H1 (cell line): ENCODE measurements around the gene DRC1. TPM values are rescaled to one million over a fixed set of nuclear protein-coding genes. Genes with fewer than 3 reads are reported as not detected.
A peak's percentile ranks its signal among the peaks of the same experiment; 100 is the strongest.

Source experiments
- BACH1 ChIP-seq: IDR thresholded peaks from 2 replicates; pipeline ENCODE4 v1.6.1; 2012; ENCODE audit warnings: low read length, improper control_type of control experiment
- BRCA1 ChIP-seq: IDR thresholded peaks from 2 replicates; pipeline ENCODE4 v1.6.1; 2012; ENCODE audit warnings: low read depth, low read length, improper control_type of control experiment
- CEBPB ChIP-seq: IDR thresholded peaks from 2 replicates; pipeline ENCODE4 v1.6.1; 2012; ENCODE audit warnings: low read depth, low read length
- GTF2F1 ChIP-seq: IDR thresholded peaks from 2 replicates; pipeline ENCODE4 v1.6.1; 2012; ENCODE audit warnings: low read depth, low read length, improper control_type of control experiment, borderline replicate concordance
- JUN ChIP-seq: IDR thresholded peaks from 2 replicates; pipeline ENCODE4 v1.6.1; 2011; ENCODE audit warnings: low read depth, mild to moderate bottlenecking, improper control_type of control experiment, low read length
- JUND ChIP-seq: IDR thresholded peaks from 2 replicates; pipeline ENCODE4 v1.6.1; 2011; ENCODE audit warnings: mild to moderate bottlenecking, improper control_type of control experiment, low read length
- MAFK ChIP-seq: IDR thresholded peaks from 2 replicates; pipeline ENCODE4 v1.6.1; 2012; ENCODE audit warnings: low read depth, mild to moderate bottlenecking, improper control_type of control experiment, low read length
- POLR2A ChIP-seq, 2 experiments: IDR thresholded peaks; 1 replicate in 1 of 2; 2 replicates in 1 of 2; pipeline ENCODE4 v1.6.1; 2011; ENCODE audit warnings: low read depth in 2 of 2, low read length in 2 of 2, mild to moderate bottlenecking in 2 of 2; ENCODE audit errors: control extremely low read depth in 1 of 2
- POLR2AphosphoS5 ChIP-seq: IDR thresholded peaks from 2 replicates; pipeline ENCODE4 v1.6.1; 2011; ENCODE audit warnings: low read depth, low read length
- RAD21 ChIP-seq, 2 experiments: IDR thresholded peaks in 1 of 2; conservative IDR thresholded peaks in 1 of 2; 2 replicates each; pipeline ENCODE4 v1.6.1; 2011; ENCODE audit warnings: low read depth in 2 of 2, low read length in 2 of 2, improper control_type of control experiment in 1 of 2, inconsistent platforms in 1 of 2, mild to moderate bottlenecking in 1 of 2, moderate library complexity in 1 of 2
- RFX5 ChIP-seq: IDR thresholded peaks from 2 replicates; pipeline ENCODE4 v1.6.1; 2011; ENCODE audit warnings: low read depth, low read length, improper control_type of control experiment, borderline replicate concordance
- RXRA ChIP-seq: IDR thresholded peaks from 2 replicates; pipeline ENCODE4 v1.6.1; 2011; ENCODE audit warnings: low read depth, mild to moderate bottlenecking, low read length, moderate library complexity; ENCODE audit not compliant: insufficient read depth
- SAP30 ChIP-seq: fragments of 300-600 bp; sonication (generic); IDR thresholded peaks from 2 replicates; pipeline ENCODE4 v1.7.1; 2012; ENCODE audit warnings: low read length, moderate library complexity, mild to moderate bottlenecking, inconsistent platforms; ENCODE audit not compliant: insufficient read depth, insufficient replicate concordance
- SP2 ChIP-seq: IDR thresholded peaks from 2 replicates; pipeline ENCODE4 v1.6.1; 2012; ENCODE audit warnings: mild to moderate bottlenecking, low read length, inconsistent platforms
- SRF ChIP-seq: IDR thresholded peaks from 2 replicates; pipeline ENCODE4 v1.6.1; 2011; ENCODE audit warnings: mild to moderate bottlenecking, low read depth, low read length, moderate library complexity
- TAF1 ChIP-seq: IDR thresholded peaks from 2 replicates; pipeline ENCODE4 v1.6.1; 2011; ENCODE audit warnings: mild to moderate bottlenecking, low read depth, low read length
- TAF7 ChIP-seq: optimal IDR thresholded peaks from 2 replicates; pipeline ENCODE3; 2011; ENCODE audit warnings: low read depth, mild to moderate bottlenecking, inconsistent platforms, low read length, moderate library complexity, borderline replicate concordance
- ZNF274 ChIP-seq: IDR thresholded peaks from 2 replicates; pipeline ENCODE4 v1.7.0; 2012; ENCODE audit warnings: low read length, borderline replicate concordance; ENCODE audit errors: extremely low read depth
- polyA plus RNA-seq, 7 experiments: library from polyadenylated mRNA; depleted of rRNA in 3 of 7; stranded (reverse) in 5 of 7; unstranded in 2 of 7; fragments of >200 nt in 5 of 7; fragments of 200-250 nt in 2 of 7; gene quantifications; 1 replicate in 5 of 7; 2 replicates in 1 of 7; 4 replicates in 1 of 7; pipeline versions ENCODE4 v1.2.1 to v1.2.3, GENCODE V29; 2011 to 2013; ENCODE audit warnings: missing spikeins in 2 of 7, mixed read lengths in 2 of 7
- total RNA-seq: library from RNA; stranded (reverse); fragmentation: NEBNext Ultra II Directional; extraction: Animal tissue kit (Norgen Biotek cat#: 25700); gene quantifications from 2 replicates; pipeline ENCODE4 v1.2.1, GENCODE V29; 2021
- TF ChIP-seq, protein P1 (sequence below): IDR thresholded peaks from 2 replicates; pipeline ENCODE4 v1.6.1; 2011; ENCODE audit warnings: low read depth, mild to moderate bottlenecking, low read length; ENCODE audit not compliant: insufficient read depth
- TF ChIP-seq, protein P2 (sequence below): IDR thresholded peaks from 2 replicates; pipeline ENCODE4 v1.6.1; 2011; ENCODE audit warnings: low read length, improper control_type of control experiment
- TF ChIP-seq, protein P3 (sequence below): IDR thresholded peaks from 2 replicates; pipeline ENCODE4 v1.6.1; 2012; ENCODE audit warnings: inconsistent platforms
- TF ChIP-seq, protein P4 (sequence below): IDR thresholded peaks from 2 replicates; pipeline ENCODE4 v1.6.1; 2012; ENCODE audit warnings: low read length, inconsistent platforms

The DRC1 gene
- total and polyA plus RNA-seq, 2 of the 8 experiments (the other 6 are each of a cell fraction or from before 2014, with no cell fraction given) = 0.08 TPM; not detected in 1

DNA sequence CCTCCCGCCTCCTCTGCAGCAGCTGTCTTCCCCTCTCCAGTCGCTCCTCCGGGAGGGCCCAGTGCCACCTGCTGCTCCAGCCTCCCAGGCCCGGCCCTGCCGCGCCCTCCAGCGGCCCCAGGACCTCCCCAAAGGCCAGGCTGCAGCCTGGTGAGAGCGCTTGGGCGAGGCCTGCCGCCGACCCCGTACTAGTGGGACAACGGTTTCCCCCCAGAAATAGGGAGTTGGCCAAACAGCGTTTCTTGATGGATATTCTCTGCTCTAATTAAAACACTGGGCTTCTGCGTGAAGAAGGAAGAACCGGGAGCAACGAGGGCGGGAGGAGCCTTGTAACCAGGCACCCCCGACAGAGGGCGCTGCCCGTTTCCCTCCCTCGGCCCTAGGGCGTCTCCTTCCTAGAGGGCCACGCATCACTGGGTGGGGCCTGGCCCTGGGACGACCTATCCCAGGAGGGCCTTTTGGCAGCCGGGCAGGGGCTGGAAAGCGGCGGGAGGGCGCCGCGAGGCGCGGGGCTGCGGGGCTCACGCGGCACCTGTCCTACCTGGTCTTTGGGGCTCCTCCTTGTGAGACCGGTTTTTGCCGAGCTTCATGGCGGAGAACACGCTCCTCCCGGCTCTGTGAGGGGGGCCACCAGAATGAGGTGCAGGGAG is 101.6 kb downstream of the DRC1 start (continued):
- TF ChIP-seq POLR2AphosphoS5 = no peak
- TF ChIP-seq BRCA1 = no peak
- TF ChIP-seq, protein P1, sequence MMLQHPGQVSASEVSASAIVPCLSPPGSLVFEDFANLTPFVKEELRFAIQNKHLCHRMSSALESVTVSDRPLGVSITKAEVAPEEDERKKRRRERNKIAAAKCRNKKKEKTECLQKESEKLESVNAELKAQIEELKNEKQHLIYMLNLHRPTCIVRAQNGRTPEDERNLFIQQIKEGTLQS = no peak
- TF ChIP-seq, protein P2, sequence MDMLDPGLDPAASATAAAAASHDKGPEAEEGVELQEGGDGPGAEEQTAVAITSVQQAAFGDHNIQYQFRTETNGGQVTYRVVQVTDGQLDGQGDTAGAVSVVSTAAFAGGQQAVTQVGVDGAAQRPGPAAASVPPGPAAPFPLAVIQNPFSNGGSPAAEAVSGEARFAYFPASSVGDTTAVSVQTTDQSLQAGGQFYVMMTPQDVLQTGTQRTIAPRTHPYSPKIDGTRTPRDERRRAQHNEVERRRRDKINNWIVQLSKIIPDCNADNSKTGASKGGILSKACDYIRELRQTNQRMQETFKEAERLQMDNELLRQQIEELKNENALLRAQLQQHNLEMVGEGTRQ = no peak
- no peak for TF ChIP-seq BACH1
- no peak for TF ChIP-seq JUN
- 0 out of 2 replicates have a peak, but pooled peaks have one; percentile 27 for TF ChIP-seq JUND
- TF ChIP-seq, protein P3, sequence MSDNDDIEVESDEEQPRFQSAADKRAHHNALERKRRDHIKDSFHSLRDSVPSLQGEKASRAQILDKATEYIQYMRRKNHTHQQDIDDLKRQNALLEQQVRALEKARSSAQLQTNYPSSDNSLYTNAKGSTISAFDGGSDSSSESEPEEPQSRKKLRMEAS = peak; percentile 84
- TF ChIP-seq RFX5 = no peak
- TF ChIP-seq TAF1 = 0 out of 2 replicates have a peak, but pooled peaks have one; percentile 35
- no peak for TF ChIP-seq RXRA
- TF ChIP-seq, protein P4, sequence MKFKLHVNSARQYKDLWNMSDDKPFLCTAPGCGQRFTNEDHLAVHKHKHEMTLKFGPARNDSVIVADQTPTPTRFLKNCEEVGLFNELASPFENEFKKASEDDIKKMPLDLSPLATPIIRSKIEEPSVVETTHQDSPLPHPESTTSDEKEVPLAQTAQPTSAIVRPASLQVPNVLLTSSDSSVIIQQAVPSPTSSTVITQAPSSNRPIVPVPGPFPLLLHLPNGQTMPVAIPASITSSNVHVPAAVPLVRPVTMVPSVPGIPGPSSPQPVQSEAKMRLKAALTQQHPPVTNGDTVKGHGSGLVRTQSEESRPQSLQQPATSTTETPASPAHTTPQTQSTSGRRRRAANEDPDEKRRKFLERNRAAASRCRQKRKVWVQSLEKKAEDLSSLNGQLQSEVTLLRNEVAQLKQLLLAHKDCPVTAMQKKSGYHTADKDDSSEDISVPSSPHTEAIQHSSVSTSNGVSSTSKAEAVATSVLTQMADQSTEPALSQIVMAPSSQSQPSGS = no peak
- peak; percentile 60 to 64 for TF ChIP-seq RAD21 (IDR thresholded peaks at IDR 0.05 in 1 of 2, conservative IDR thresholded peaks at IDR 0.05 in 1 of 2; ENCODE audit: low read depth in 2 of 2, low read length in 2 of 2)
- no peak for TF ChIP-seq GTF2F1
- no peak for TF ChIP-seq SAP30
- no peak for TF ChIP-seq CEBPB
- no peak for TF ChIP-seq SRF
- TF ChIP-seq TAF7 = peak; percentile 37
- peak in 1 of 2 experiments; percentile 58; a peak in 1 of 3 replicates for TF ChIP-seq POLR2A (IDR thresholded peaks at IDR 0.05; ENCODE audit: control extremely low read depth in 1 of 2, low read depth in 2 of 2, low read length in 2 of 2)
- TF ChIP-seq ZNF274 = no peak
- TF ChIP-seq SP2 = no peak
- TF ChIP-seq MAFK = no peak
